ENCODE results near the gene CTSF.

The CTSF gene

DNA sequence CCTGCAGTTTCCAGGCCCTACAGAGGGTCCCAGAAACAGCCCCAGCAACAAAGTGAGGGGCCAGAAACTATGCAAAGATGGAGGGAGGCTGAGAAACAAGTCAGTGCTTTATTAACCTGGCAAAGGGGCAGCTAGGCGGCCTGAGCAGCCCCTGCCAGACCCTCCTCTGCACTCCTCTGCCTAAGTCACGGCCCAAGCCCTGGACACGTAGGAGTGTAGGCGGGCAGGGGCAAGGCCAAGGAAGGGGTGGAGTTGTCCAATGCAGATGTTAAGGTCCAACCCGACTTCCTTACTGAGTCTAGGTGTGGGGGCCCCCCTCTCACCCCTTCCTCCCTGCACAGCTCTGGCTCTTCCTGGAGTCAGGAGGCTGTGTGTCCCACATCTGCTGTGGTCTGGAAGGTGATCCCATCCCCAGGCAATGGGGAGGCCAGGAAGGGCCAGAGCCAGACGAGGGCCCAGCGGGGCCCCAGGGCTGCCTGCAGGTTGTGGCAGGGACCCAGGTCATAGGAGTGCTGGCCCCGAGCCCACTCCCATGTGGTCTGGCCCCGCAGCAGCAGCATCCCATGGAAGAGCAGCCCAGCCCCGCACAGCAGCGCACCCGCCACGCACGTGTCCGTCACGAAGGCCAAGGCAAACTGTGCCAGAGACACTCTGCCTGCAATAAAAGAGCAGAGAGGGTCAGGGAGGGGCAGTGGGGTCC lies 29.1 kb downstream of the CTSF start:
- Histone ChIP-seq H3K4me3 (ENCODE audit: low read depth, low read length, poor library complexity, severe bottlenecking) (no peak overlapping the region), H4K20me1 (ENCODE audit: insufficient read depth, low read length) (no peaks in the 10 kb centered on the region), H3K9me2 (ENCODE audit: low read depth, low read length) (no peaks in the 10 kb centered on the region), H3K4me1 (ENCODE audit: insufficient read depth, low read length, severe bottlenecking) (peaks cover 11% of the 10 kb centered on the region), H3K27me3 (ENCODE audit: insufficient read depth, low read length) (no peaks in the 10 kb centered on the region), H3K27ac (ENCODE audit: low read depth, low read length, poor library complexity, severe bottlenecking) (no peak overlapping the region), H3K36me3 (ENCODE audit: insufficient read depth, low read length) (peaks cover 17% of the 10 kb centered on the region; the same call in 1 of the 2 replicates), H3K4me2 (ENCODE audit: low read length) (no peak overlapping the region), H3F3A (ENCODE audit: insufficient read depth, low read length) (no peaks in the 10 kb centered on the region), H3K9ac (ENCODE audit: low read length) (no peak overlapping the region), H2AFZ (ENCODE audit: low read length) (no peak overlapping the region), H3K9me3 (ENCODE audit: low read length) (no peaks in the 10 kb centered on the region), H3K79me2 (ENCODE audit: insufficient read depth, low read length) (no peaks in the 10 kb centered on the region)
- TF ChIP-seq EZH2 (IDR thresholded peaks at IDR 0.05; ENCODE audit: borderline replicate concordance, low read length) (no peak), CTCF (IDR thresholded peaks at IDR 0.05; ENCODE audit: low read length) (no peak)

DNA sequence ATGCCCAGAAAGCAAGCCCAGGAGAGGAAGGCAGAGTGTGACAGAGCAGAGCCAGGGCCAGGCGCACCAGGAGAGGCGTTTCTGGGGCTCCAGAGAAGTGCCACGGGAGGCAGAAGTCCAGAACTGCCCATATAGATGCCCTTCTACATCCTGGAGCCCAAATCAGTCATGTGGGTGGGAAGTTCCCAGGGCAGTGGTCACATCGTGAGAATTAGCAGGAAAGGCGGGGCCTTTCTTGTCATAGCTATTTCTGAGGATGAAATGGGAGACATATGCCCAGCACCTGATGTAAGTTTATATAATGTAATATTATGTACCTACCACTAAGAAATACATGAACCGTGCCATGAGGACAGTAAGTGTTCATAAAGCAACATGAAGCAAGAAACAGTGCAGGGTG lies 35.6 kb downstream of the CTSF start:
- Histone ChIP-seq H3K9me2 (ENCODE audit: low read depth, low read length) (no peaks in the 10 kb centered on the region), H3K4me3 (ENCODE audit: low read depth, low read length, poor library complexity, severe bottlenecking) (no peak overlapping the region), H3K27me3 (ENCODE audit: insufficient read depth, low read length) (no peaks in the 10 kb centered on the region), H3K9ac (ENCODE audit: low read length) (no peak overlapping the region), H3K36me3 (ENCODE audit: insufficient read depth, low read length) (peaks cover 10% of the 10 kb centered on the region; the same call in 1 of the 2 replicates), H3F3A (ENCODE audit: insufficient read depth, low read length) (no peaks in the 10 kb centered on the region), H3K79me2 (ENCODE audit: insufficient read depth, low read length) (no peaks in the 10 kb centered on the region), H3K4me2 (ENCODE audit: low read length) (no peak overlapping the region), H3K27ac (ENCODE audit: low read depth, low read length, poor library complexity, severe bottlenecking) (no peak overlapping the region), H3K9me3 (ENCODE audit: low read length) (no peaks in the 10 kb centered on the region), H3K4me1 (ENCODE audit: insufficient read depth, low read length, severe bottlenecking) (no peaks in the 10 kb centered on the region), H4K20me1 (ENCODE audit: insufficient read depth, low read length) (no peaks in the 10 kb centered on the region), H2AFZ (ENCODE audit: low read length) (no peak overlapping the region)
- no peak for TF ChIP-seq CTCF (IDR thresholded peaks at IDR 0.05; ENCODE audit: low read length)
- no peak for TF ChIP-seq EZH2 (IDR thresholded peaks at IDR 0.05; ENCODE audit: borderline replicate concordance, low read length)

DNA sequence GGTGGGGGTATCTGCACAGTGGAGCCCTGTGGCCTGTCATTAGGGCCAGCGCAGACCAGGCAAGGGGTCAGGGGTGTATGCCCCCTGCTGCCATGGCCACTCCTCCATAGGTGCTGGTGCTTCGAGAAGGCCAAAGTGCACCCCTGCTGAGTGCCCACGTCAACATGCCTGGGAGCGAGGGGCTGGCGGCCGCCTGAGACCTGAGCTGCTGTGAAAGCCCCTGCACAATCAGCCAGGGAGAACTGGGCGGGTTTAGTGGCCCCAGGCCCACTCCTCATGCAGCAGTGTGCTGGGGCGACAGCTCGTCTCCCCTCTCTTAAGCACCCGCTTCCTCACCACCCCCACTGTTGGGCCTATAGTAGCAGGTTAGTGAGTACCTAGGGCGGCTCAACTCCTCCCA lies 36.6 kb downstream of the CTSF start:
- Histone ChIP-seq H3F3A (ENCODE audit: insufficient read depth, low read length) (no peaks in the 10 kb centered on the region), H3K4me2 (ENCODE audit: low read length) (no peak overlapping the region), H3K4me3 (ENCODE audit: low read depth, low read length, poor library complexity, severe bottlenecking) (no peak overlapping the region), H3K9me2 (ENCODE audit: low read depth, low read length) (no peaks in the 10 kb centered on the region), H3K4me1 (ENCODE audit: insufficient read depth, low read length, severe bottlenecking) (no peaks in the 10 kb centered on the region), H3K27me3 (ENCODE audit: insufficient read depth, low read length) (no peaks in the 10 kb centered on the region), H4K20me1 (ENCODE audit: insufficient read depth, low read length) (no peaks in the 10 kb centered on the region), H3K79me2 (ENCODE audit: insufficient read depth, low read length) (no peaks in the 10 kb centered on the region), H3K36me3 (ENCODE audit: insufficient read depth, low read length) (peaks cover 6% of the 10 kb centered on the region; the same call in 1 of the 2 replicates), H2AFZ (ENCODE audit: low read length) (no peak overlapping the region), H3K9ac (ENCODE audit: low read length) (no peak overlapping the region), H3K27ac (ENCODE audit: low read depth, low read length, poor library complexity, severe bottlenecking) (no peak overlapping the region), H3K9me3 (ENCODE audit: low read length) (no peaks in the 10 kb centered on the region)
- TF ChIP-seq CTCF (IDR thresholded peaks at IDR 0.05; ENCODE audit: low read length) (no peak), EZH2 (IDR thresholded peaks at IDR 0.05; ENCODE audit: borderline replicate concordance, low read length) (no peak)
